Measurements from ENCODE around the gene RNF167.

RNF167 gene

GRCh38 chr17:4953451-4953961 lies 13.4 kb downstream of the RNF167 start:
- DNase-seq (ENCODE audit: low spot score) = no peak

- DNase-seq (ENCODE audit: low spot score) = no peak
Observed at GRCh38 chr17:4955091-4955490, 15.0 kb downstream of the RNF167 start.

GRCh38 chr17:4956493-4957061 lies 16.5 kb downstream of the RNF167 start:
- DNase-seq (ENCODE audit: low spot score) = no peak

- DNase-seq (ENCODE audit: low spot score) = no peak
Observed at GRCh38 chr17:4958102-4958501, 18.0 kb downstream of the RNF167 start.

- DNase-seq (ENCODE audit: low spot score) = no peak
Observed at GRCh38 chr17:4959261-4959965, 19.3 kb downstream of the RNF167 start.

- DNase-seq (ENCODE audit: low spot score) = no peak
Observed at GRCh38 chr17:4960279-4960922, 20.3 kb downstream of the RNF167 start.

GRCh38 chr17:4965311-4965986 lies 25.4 kb downstream of the RNF167 start:
- no peak for DNase-seq (ENCODE audit: low spot score)

GRCh38 chr17:4966844-4967538 lies 26.9 kb downstream of the RNF167 start:
- DNase-seq (ENCODE audit: low spot score) = peak; percentile 91

GRCh38 chr17:4967539-4968485 lies 27.7 kb downstream of the RNF167 start, which contains the start of gene SPAG7:
TSS of gene SPAG7 (minus strand) at chr17:4967817. CDS start at chr17:4967804, 13 bp downstream.
- peak; percentile 99 for DNase-seq (ENCODE audit: low spot score)

- no peak for DNase-seq (ENCODE audit: low spot score)
Observed at GRCh38 chr17:4968486-4969046, 28.5 kb downstream of the RNF167 start.

- DNase-seq (ENCODE audit: low spot score) = no peak
Observed at GRCh38 chr17:4969047-4969550, 29.0 kb downstream of the RNF167 start.

GRCh38 chr17:4969551-4970173 lies 29.6 kb downstream of the RNF167 start:
- no peak for DNase-seq (ENCODE audit: low spot score)

- no peak for DNase-seq (ENCODE audit: low spot score)
Observed at GRCh38 chr17:4970273-4970672, 30.2 kb downstream of the RNF167 start.

GRCh38 chr17:4971826-4972225 lies 31.8 kb downstream of the RNF167 start:
- DNase-seq (ENCODE audit: low spot score) = no peak

GRCh38 chr17:4972322-4972721 lies 32.3 kb downstream of the RNF167 start:
- no peak for DNase-seq (ENCODE audit: low spot score)

- no peak for DNase-seq (ENCODE audit: low spot score)
Observed at GRCh38 chr17:4972752-4973151, 32.7 kb downstream of the RNF167 start.

- DNase-seq (ENCODE audit: low spot score) = no peak
Observed at GRCh38 chr17:4973256-4974114, 33.4 kb downstream of the RNF167 start.

GRCh38 chr17:4974115-4974670 lies 34.1 kb downstream of the RNF167 start:
- no peak for DNase-seq (ENCODE audit: low spot score)

Measured in left forelimb (tissue), 1 donor.